ENCODE results near the gene MACF1. TPM values are rescaled to one million over a fixed set of nuclear protein-coding genes. Genes with fewer than 3 reads are reported as not detected.

The MACF1 gene, protein sequence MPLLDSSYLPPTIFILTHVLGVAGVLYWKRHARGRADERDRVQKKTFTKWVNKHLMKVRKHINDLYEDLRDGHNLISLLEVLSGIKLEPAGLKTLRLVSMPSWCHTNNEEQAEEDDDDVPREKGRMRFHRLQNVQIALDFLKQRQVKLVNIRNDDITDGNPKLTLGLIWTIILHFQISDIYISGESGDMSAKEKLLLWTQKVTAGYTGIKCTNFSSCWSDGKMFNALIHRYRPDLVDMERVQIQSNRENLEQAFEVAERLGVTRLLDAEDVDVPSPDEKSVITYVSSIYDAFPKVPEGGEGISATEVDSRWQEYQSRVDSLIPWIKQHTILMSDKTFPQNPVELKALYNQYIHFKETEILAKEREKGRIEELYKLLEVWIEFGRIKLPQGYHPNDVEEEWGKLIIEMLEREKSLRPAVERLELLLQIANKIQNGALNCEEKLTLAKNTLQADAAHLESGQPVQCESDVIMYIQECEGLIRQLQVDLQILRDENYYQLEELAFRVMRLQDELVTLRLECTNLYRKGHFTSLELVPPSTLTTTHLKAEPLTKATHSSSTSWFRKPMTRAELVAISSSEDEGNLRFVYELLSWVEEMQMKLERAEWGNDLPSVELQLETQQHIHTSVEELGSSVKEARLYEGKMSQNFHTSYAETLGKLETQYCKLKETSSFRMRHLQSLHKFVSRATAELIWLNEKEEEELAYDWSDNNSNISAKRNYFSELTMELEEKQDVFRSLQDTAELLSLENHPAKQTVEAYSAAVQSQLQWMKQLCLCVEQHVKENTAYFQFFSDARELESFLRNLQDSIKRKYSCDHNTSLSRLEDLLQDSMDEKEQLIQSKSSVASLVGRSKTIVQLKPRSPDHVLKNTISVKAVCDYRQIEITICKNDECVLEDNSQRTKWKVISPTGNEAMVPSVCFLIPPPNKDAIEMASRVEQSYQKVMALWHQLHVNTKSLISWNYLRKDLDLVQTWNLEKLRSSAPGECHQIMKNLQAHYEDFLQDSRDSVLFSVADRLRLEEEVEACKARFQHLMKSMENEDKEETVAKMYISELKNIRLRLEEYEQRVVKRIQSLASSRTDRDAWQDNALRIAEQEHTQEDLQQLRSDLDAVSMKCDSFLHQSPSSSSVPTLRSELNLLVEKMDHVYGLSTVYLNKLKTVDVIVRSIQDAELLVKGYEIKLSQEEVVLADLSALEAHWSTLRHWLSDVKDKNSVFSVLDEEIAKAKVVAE (N-terminal part only)
- 44.0 to 52.2 TPM (median 46.8 TPM) in 5 replicates for total RNA-seq (2022; extraction: Qiagen RNA extraction; ENCODE audit: low read depth)

DNA sequence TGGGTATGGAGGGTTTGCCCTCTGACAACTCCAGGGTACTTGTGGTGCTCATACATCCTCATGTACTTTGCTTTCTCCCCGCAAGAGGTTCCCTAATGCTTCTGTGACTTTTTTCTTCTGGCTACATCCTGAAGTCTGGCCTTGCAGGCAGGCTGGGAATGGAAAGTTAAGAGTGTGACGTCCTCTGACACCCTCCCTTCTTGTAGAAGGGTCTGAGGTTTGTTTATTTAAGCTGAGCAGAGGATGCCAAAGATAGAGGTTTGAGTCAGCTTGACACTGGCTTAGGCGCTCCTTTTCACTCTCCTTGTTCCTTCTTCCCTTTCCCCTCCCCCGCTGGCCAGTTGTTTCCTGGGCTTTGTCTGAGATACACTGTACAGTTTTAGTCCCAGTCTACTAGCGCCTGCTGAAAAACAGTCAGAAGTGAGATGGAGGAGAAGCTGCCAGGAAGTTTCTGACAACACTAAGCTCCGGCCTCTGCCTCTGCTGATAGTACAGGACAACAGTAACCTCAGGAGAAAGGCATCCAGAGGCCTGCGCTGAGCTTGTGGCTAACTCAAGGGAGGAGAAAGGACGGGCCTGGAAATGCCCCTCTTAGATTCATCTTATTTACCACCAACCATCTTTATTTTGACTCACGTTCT lies at the start of gene MACF1:
Gene MACF1, plus strand, starts transcription at position 255 of the 641 bp plus-strand sequence. Its CDS starts 328 bp downstream, at position 583.

DNA sequence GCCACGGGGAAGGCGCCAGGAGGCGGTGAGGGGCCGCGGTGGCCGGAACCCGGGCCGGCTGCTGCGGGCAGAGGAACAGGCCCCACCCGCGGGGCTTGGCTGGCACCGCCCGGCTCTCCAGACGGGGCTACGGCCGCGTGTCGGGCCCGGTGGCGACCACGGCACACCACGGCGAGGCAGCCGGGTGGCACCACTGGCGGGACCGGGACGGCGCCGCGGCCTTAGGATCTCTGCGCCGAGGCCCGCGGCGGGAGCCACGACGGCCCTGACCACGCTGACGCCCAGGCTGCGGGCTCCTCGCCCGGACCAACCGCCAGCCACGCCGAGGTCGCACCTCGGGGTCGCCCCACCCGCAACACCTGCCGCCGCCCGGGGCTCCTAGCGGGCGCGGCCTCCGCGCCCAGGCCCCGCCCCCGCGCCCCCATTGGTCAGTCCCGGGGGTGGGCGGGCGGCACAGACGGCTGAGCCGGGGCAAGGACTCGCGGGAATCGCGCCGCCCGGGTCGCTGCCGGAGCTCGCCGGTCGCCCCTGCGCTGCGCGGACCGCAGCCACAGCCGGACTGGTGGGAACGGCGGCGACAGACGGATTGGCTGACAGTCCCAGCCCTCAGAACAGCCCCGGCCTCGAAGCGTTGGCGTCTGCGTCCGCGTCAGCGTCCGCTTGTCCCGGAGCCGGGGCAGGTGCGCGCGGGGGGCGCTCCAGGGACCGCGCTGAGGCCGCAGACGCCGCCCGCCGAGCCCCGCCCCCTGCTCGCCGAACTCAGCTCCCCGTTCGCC lies 286.8 kb downstream of the MACF1 start, which contains the start of gene BMP8A:
Gene BMP8A, plus strand, starts transcription at position 491 of the 776 bp plus-strand sequence. CDS start 356 bp downstream, outside the sequence.

Other genes starting within 250 kb of the MACF1 start
- 30.3 to 47.4 TPM (median 44.2 TPM) in 5 replicates for gene AKIRIN1, start 213.4 kb upstream of the MACF1 start, total RNA-seq (2022; extraction: Qiagen RNA extraction; ENCODE audit: low read depth)
- 404 to 568 TPM (median 473 TPM) in 5 replicates for gene NDUFS5, start 178.3 kb upstream of the MACF1 start, total RNA-seq (2022; extraction: Qiagen RNA extraction; ENCODE audit: low read depth)